ENCODE results near the gene PHC1.

PHC1 gene

DNA sequence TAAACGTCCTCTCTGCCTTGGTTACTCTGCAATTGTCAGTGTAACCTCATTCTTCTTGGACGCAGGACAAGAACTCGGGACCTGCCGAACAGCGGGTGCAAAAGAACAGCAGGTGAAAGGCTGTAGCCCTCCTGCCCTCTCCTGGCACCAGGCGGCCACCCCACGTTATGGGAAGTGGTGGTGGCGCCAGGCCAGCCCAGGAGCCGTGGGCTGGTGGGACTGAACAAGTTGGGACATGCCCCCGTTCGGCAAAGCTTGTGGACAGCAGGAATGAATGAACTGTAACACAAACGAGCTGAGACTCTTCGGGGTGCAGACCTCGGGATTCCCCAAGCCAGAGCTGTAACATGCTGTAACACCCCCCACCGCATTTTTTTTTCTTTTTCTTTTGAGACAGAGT is 41.8 kb downstream of the PHC1 start:
- POLR2A ChIA-PET (ENCODE audit: low non-redundant PET): no interaction called here
- TF ChIP-seq, protein P1, sequence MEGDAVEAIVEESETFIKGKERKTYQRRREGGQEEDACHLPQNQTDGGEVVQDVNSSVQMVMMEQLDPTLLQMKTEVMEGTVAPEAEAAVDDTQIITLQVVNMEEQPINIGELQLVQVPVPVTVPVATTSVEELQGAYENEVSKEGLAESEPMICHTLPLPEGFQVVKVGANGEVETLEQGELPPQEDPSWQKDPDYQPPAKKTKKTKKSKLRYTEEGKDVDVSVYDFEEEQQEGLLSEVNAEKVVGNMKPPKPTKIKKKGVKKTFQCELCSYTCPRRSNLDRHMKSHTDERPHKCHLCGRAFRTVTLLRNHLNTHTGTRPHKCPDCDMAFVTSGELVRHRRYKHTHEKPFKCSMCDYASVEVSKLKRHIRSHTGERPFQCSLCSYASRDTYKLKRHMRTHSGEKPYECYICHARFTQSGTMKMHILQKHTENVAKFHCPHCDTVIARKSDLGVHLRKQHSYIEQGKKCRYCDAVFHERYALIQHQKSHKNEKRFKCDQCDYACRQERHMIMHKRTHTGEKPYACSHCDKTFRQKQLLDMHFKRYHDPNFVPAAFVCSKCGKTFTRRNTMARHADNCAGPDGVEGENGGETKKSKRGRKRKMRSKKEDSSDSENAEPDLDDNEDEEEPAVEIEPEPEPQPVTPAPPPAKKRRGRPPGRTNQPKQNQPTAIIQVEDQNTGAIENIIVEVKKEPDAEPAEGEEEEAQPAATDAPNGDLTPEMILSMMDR (conservative IDR thresholded peaks at IDR 0.05; ENCODE audit: low read depth): no peak
- no peak overlapping the region for H3K27ac ChIP-seq
- CTCF ChIA-PET: no interaction called here
- DNase-seq (ENCODE audit: low spot score): no peak

DNA sequence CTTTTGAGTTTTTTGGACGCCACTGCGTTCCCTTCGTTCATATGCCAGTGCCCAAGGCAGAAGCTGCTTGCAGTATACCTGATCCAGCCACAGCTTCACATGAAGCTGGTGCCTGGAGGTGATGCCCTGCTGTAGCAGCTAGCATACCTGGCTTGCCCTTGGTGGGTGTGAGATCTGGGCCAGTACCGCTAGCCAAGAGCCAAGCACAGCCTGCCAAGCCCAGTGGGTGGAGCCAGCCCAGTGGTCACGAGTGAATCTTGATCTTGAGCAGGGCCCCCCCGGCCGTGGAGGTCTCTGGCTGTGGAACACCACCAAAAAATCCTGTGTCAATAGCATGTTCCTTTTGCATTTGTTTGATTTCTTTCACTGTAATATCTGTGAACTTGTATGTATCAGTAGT is 42.5 kb downstream of the PHC1 start:
- ChIA-PET POLR2A (ENCODE audit: low non-redundant PET) (no interaction called here), CTCF (no interaction called here)
- H3K27ac ChIP-seq: no peak overlapping the region
- TF ChIP-seq, protein P1 (conservative IDR thresholded peaks at IDR 0.05; ENCODE audit: low read depth): no peak
- no peak for DNase-seq (ENCODE audit: low spot score)

DNA sequence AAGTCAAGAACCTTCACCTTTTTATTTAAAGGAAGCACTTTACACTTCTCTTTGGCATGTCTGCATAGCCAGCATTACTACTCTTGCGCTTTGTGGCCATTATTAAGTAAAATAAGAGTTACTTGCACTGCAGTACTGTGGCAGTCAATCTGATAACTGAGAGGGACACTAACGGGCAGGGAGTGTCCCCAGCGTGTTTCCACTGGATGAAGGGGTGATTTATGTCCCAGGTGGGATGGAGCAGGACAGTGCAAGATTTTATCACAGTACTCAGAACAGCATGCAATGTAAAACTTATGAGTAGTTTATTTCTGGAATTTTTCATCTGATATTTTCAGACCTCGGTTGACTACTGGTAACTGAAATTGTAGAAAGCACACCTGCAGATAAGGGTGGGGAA is 43.3 kb downstream of the PHC1 start:
- POLR2A ChIA-PET (ENCODE audit: low non-redundant PET): no interaction called here
- no peak for DNase-seq (ENCODE audit: low spot score)
- H3K27ac ChIP-seq: no peak overlapping the region
- TF ChIP-seq, protein P1 (conservative IDR thresholded peaks at IDR 0.05; ENCODE audit: low read depth): no peak
- CTCF ChIA-PET: no interaction called here

DNA sequence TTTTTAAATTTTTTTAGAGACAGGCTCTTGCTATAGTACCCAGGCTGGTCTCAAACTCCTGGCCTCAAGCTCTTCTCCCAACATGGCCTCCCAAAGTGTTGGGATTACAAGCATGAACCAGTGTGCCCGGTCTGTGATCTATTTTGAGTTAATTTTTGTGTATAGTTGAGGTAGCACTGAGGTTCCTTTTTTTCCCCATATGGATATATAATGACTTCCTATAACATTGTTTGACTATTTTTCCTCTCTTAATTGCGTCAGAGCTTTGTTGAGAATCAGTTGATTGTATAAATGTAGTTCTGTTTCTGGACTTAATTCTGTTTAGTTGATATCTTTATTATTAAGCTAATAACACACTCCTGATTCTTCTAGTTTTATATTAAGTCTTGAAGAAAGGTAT is 43.8 kb downstream of the PHC1 start:
- no peak for DNase-seq (ENCODE audit: low spot score)
- ChIA-PET POLR2A (ENCODE audit: low non-redundant PET) (no interaction called here), CTCF (interaction anchor here (0.6 kb wide), 1 partner anchor 68 kb away, joined by 4 read pairs; no protein-coding TSS in a partner anchor)
- TF ChIP-seq, protein P1 (conservative IDR thresholded peaks at IDR 0.05; ENCODE audit: low read depth): no peak
- H3K27ac ChIP-seq: no peak overlapping the region

DNA sequence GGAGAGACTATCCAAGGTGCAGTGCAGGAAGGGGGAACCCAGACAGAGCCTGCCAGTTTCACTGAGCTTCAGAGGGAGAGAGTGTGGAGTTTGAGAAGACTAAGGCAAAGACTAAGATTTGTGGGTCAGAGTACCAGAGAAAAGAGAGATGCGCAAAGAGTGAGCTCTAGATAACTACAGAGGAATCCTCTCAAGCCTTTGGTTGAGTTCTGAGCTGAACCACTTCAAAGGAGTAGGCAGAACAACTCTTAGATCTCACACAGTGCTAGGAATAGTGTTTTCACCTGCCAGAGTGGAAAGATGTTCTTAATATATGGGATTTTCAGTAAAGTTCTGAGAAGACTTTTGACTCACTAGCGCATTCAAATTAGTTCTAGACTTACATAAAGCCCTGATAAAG is 45.9 kb downstream of the PHC1 start:
- TF ChIP-seq, protein P1 (conservative IDR thresholded peaks at IDR 0.05; ENCODE audit: low read depth): no peak
- ChIA-PET CTCF (interaction anchor here (0.7 kb wide), 1 partner anchor 398 kb away, joined by 7 read pairs; no protein-coding TSS in a partner anchor), POLR2A (ENCODE audit: low non-redundant PET) (no interaction called here)
- H3K27ac ChIP-seq: no peak overlapping the region
- no peak for DNase-seq (ENCODE audit: low spot score)

DNA sequence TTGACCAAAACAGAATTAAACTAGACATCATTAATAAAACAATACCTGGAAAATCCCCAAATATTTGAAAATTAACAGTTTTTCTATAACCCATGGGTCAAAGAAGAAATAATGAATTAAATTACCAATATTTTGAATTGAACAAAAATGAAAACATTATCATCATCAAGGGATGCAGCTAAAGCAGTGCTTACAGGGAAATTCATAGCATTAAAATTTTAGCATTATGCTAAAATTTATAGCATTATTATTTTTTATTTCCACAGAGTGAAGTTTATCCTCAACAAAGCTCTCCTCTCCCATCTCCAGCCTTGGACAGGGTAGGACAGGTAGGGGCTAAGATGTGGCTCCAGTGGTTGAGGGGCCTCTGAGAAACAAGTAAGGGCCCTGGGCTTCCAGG is 54.5 kb downstream of the PHC1 start:
- no peak overlapping the region for H3K27ac ChIP-seq
- TF ChIP-seq, protein P1 (conservative IDR thresholded peaks at IDR 0.05; ENCODE audit: low read depth): no peak
- ChIA-PET POLR2A (ENCODE audit: low non-redundant PET) (no interaction called here), CTCF (interaction anchor here (0.6 kb wide), 1 partner anchor 413 kb away, joined by 3 read pairs; no protein-coding TSS in a partner anchor)
- no peak for DNase-seq (ENCODE audit: low spot score)

Data from RWPE1 (cell line).